GM21529 (cell line): ENCODE results near the gene KCNT1.

Experiments used
- ATAC-seq: cut with Tn5 transposase; IDR thresholded peaks from one replicate; pipeline ENCODE4 v1.9.1; 2021; ENCODE audit not compliant: unreplicated experiment

Gene KCNT1

GRCh38 chr9:135794057-135794335, 92.0 kb downstream of the KCNT1 start:
- ATAC-seq = no peak

- no peak for ATAC-seq
Measured at GRCh38 chr9:135794361-135794885, 92.4 kb downstream of the KCNT1 start.

GRCh38 chr9:135795391-135795790, 93.4 kb downstream of the KCNT1 start:
- ATAC-seq = no peak

GRCh38 chr9:135796784-135797485, 95.0 kb downstream of the KCNT1 start:
- ATAC-seq = no peak

GRCh38 chr9:135797507-135798262, 95.7 kb downstream of the KCNT1 start:
- ATAC-seq = no peak

- ATAC-seq = no peak
Measured at GRCh38 chr9:135798263-135798585, 96.2 kb downstream of the KCNT1 start.

- no peak for ATAC-seq
Measured at GRCh38 chr9:135799261-135799660, 97.3 kb downstream of the KCNT1 start.

- no peak for ATAC-seq
Measured at GRCh38 chr9:135801070-135801469, 99.1 kb downstream of the KCNT1 start.

- ATAC-seq = no peak
Measured at GRCh38 chr9:135802876-135803419, 101.0 kb downstream of the KCNT1 start.

- no peak for ATAC-seq
Measured at GRCh38 chr9:135803441-135803840, 101.5 kb downstream of the KCNT1 start.

GRCh38 chr9:135804581-135805421, 102.8 kb downstream of the KCNT1 start:
- ATAC-seq = no peak

- ATAC-seq = no peak
Measured at GRCh38 chr9:135805422-135806022, 103.5 kb downstream of the KCNT1 start.

- ATAC-seq = no peak
Measured at GRCh38 chr9:135809166-135809565, 107.2 kb downstream of the KCNT1 start.

- no peak for ATAC-seq
Measured at GRCh38 chr9:135810806-135811575, 109.0 kb downstream of the KCNT1 start.

GRCh38 chr9:135811801-135812200, 109.8 kb downstream of the KCNT1 start:
- ATAC-seq = no peak

GRCh38 chr9:135812961-135813360, 111.0 kb downstream of the KCNT1 start:
- ATAC-seq = no peak

GRCh38 chr9:135813671-135814290, 111.8 kb downstream of the KCNT1 start:
- ATAC-seq = no peak

- no peak for ATAC-seq
Measured at GRCh38 chr9:135814421-135815095, 112.6 kb downstream of the KCNT1 start.

GRCh38 chr9:135815413-135815812, 113.4 kb downstream of the KCNT1 start:
- no peak for ATAC-seq
